HG02981 (cell line): ENCODE measurements around the gene RTL5.
A peak's percentile ranks its signal among the peaks of the same experiment; 100 is the strongest.

Experiments used
- ATAC-seq: cut with Tn5 transposase; IDR thresholded peaks from one replicate; pipeline ENCODE4 v1.9.1; 2021; ENCODE audit warnings: mild to moderate bottlenecking, moderate library complexity; ENCODE audit not compliant: unreplicated experiment

Gene RTL5

DNA sequence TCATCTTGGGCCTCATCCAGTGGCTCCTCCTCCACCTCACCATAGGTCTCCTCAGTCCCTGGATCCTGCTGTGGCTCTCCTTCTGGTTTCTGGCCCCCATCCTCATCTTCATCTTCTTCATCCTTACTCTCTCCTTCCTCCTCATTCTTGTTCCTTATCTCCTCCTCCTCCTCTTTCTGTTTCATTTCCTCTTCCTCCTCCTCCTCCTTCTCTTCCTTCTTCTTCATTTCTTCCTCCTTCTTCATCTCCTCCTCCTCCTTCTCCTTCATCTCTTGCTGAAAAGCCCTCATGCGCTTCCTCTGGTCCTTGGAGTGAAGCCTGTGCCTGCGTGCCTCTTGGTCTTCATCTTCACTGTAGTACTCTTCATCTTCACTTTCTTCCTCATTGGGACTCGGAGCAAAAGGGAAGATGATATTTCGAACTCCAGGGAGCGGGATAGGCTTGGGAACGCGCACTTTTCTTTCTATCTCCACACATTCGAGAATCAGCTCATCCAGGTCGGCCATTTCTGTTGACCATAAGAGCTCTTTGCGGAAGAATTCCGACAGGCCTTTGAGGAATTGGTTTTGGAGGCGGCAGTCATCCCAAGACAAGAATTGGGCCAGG lies 1.5 kb downstream of the RTL5 start:
- ATAC-seq, result no peak

DNA sequence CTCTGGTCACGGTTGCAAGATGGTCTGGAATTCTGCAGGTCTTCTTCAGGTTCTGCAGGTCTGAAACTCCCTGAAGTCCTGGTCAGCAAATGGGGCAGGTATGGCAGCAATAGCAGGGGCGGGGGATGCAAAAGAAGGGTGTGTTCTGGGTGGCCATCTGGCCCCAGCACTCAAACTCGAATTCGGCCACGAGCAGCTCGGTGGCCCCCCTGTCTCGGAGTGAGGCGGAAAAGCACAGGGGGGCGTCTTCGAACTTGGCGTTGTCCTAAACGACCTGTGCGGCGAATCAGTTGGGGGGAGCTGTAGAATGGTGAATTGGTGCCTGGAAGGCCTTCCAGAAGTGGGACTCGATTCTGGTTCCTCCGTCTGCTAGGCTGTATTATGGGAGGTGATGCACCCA lies 2.1 kb downstream of the RTL5 start:
- ATAC-seq, result no peak

- ATAC-seq, result no peak
Observed at GRCh38 chrX:72128881-72129280, 2.8 kb downstream of the RTL5 start.

DNA sequence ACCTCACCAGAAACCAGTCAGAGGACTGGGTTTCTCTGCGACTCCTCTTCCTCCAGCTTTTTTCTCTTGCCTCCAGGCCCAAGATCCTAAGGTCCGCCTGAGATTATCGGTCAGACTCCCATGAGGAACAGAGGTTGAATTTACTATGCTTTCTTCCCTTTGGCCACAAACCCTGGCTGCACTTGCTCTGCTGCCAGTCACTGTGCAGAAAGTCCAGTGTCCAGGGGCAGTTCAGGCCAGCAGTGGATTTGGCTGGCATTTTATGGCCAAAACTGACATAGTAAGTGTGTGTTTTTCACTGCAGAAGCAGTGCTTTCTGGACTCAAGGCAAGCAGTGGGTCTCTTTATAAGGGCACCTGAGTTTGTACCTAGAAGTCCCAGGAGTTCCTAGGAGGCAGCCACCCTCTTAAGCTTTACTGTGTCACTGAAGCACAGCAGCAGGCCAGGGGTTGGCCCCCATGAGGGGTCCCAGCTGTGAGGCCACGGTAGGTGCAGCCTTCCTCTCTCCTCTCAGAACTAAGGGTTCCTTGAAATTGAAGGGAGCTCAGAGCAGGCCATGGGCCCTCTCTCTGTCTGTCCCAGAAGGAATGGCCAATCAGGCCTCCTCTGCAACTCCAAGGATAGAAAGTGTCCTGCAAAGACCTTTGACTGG lies 3.4 kb downstream of the RTL5 start:
- ATAC-seq, result no peak

- no peak for ATAC-seq
Observed at GRCh38 chrX:72127332-72127731, 4.4 kb downstream of the RTL5 start.

GRCh38 chrX:72126539-72127140 lies 5.1 kb downstream of the RTL5 start:
- peak; percentile 58 for ATAC-seq

GRCh38 chrX:72126048-72126415 lies 5.7 kb downstream of the RTL5 start:
- no peak for ATAC-seq

- no peak for ATAC-seq
Observed at GRCh38 chrX:72125331-72126047, 6.2 kb downstream of the RTL5 start.

GRCh38 chrX:72124540-72125201 lies 7.0 kb downstream of the RTL5 start:
- no peak for ATAC-seq

DNA sequence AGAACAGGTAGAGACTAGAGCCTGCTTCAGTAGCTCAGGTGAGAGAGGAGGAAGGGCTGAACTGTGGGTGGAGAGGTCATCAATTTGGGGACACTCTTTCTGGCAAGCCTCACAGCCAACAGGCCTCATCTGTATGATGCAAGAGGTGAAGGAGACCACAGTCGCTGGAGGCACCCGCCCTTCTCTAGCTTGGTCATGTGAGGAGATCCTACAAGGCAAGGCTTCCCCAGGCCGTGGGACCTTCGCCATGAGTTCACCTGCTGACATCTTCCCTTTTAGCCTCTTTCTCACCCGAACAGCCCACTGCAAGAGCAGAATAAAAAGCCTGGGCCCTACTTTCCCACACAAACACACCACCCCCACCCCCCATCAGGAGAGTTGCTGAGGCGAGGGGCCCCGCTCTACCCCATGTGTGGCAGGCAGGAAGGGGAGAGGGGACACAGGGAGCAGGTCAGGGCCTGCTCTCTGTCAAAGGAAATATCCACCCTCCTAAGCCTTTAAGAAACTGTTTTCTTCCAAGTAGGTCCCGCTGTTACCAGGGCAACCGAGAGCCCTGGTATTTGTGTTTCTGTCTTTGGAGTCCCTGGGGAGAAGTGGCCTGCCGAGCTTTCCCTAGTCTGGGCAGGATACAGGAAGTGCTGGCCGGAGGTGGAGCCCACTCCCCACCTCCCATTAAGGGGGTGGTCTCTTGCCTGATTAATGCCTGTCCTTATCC lies 8.1 kb downstream of the RTL5 start:
- no peak for ATAC-seq

DNA sequence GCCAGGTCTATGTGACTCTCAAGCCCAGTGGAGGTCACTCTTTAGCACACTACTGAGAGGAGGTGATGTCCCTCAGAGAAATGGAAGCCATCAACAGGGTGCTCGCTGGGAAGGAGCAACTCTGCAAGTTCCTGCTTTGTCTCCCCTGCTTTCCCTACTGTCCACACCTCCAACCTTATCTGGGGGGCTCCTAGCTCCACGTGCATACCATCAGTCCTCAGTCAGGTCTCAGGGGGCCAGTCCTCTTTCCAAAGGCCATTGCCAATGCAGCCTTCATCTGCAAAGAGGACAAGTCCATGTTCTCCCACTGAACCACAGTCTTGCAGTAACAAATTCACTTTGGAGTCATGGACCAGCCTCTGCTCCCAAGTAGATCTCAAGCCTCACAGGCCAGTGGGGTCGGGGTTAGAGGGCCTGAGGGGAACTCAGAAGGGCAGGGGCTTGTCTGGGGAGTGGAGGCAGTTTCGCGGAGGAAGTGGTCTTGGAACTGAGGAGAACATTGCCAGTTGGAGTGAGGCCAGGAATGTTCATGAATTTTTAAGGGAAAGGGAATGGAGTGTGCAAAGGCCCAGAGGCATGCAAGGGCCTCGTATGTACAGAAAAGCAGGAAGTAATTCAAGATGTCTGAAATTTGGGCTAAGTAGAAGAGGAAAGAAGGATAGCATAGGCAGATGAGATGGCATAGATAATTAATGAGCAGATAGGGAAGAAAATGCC lies 8.9 kb downstream of the RTL5 start:
- ATAC-seq, result no peak

DNA sequence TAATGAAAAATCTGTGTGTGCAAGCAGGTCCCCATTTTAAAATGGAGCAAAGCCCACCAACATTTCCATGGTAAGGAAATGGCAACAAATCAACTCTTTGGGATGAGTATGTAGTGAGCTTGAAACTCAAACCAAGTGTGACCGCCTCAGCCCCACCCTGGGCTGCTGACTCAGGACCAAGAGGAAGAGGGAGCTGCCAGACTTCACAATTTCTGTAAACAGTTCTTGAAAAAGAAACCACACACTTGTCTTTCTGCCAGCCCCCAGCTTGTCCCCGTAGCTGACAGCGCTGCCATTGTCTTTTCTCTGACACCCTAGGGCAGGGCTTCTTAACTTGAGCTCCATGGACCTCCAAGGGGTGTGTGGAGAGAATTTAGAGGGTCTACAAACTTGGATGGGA lies 10.3 kb downstream of the RTL5 start:
- ATAC-seq, result no peak

DNA sequence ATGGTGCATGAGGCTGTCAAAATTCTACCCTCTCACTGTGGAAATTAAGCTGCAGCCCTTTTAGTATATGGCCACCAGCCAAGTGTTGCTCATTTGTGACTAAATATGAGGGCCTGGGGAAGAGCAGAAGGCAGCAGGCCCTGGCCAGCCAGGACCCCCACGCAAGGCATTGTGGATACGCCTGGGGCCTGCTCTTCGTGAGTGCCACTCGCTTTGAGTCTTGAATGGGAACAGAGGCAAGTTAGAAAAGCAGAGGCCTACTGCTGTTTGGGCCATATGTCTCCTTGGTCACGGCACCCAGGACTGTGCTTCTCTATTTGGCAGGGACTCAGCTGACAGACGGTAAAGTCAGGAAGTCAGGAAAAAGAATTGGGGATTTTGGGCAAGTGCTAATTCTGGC lies 10.9 kb downstream of the RTL5 start:
- no peak for ATAC-seq

DNA sequence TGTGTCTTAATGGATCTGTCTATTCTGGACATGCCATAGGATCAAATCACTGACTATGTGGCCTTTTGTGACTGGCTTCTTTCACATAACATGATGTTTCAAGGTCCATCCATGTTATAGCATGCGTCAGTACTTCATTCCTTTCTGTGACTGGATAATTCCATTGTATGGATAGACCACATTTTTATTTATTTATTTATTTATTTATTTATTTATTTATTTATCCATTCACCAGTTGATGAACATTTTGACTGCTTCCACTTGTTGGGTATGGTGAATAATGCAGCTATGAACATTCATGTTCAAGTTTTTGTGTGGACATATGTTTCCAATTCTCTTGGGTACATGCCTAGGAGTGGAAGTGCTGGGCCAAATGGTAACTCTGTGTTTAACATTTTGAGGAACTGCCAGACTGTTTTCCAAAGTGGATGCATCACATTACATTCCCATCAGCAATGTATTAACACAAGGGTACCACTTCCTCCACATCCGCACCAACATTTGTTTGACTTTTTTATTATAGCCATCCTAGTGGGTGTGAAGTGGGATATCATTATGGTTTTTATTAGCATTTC lies 14.0 kb downstream of the RTL5 start:
- no peak for ATAC-seq

DNA sequence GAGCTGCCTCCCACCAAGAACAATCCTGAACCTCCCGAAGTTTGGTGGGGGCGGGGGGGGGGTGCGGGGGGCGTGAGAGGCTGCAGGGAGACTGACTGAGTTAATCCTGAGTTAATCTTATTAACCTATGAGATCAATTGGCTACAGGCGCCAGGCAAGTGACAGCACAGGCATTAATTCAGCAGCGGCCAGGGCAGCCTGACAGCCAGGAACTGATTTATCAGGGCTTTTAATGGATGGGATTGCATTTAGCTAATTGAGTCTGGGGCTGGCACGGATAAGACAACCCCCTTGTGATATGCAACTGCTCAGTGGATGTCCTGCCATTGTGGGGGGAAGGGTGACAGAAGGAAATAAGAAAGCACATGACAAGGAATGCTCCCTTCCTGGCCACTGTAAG lies 16.3 kb downstream of the RTL5 start:
- no peak for ATAC-seq

GRCh38 chrX:72114807-72115206 lies 16.9 kb downstream of the RTL5 start:
- ATAC-seq, result no peak

DNA sequence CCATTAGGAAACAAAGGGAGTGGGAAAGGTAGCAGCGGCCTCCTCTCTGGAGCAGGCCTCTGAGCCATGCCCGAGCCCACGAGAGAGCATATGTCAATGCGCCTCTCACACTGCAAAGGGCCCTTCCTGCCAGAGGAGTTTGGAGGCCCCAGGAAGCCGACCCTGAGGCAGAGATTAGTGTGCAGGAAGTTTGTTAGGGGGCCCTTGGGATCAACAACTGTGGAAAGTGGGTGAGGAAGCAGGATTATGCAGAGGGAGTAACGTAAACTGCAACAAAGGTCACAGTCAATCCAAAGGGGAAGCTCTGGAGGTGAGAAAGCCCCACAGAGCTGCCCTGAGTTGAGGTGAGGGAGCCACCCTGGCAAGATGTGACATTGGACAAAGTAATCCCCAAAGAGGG lies 17.4 kb downstream of the RTL5 start:
- no peak for ATAC-seq

- no peak for ATAC-seq
Observed at GRCh38 chrX:72113461-72113860, 18.3 kb downstream of the RTL5 start.

DNA sequence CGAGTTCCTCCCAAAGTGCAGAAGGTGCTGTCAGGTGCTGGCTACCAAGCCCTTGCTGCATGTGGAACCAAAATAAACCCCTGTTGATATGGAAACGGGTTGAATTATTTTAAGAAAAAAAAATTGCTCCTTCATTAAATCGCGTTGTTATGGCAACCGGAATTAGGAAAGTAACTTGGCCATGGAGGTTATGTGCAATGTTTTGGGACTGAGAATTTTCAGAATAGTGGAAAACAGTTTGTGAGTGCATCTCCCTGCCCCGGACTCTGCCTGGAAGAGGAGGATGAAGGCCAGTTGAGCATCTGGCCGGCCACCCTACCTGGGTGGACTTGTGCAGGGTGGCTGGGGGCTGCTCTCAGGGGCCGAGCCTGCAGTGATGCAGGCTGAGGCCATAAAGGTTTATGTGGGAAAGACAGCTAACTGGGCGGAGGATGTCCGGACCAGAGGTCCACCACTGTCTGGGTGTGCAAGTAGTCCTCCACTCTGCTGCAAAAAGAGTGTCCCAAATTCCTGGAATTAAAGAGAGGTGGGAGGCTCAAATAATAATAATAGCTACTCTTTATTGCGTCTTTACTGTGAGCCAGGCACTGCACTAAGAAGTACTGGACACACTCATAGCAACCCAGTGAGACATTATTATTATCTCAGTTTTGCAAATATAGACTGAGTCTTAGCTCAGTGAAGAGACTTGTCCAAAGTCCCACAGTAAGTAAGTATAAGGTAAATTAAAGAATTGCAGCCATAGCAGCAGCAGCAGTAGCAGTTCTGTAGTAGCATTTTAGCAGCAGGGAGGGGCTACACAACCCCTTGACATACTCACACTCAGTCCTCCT lies 20.6 kb downstream of the RTL5 start:
- no peak for ATAC-seq
